Measurements from ENCODE around the gene RS1.

The RS1 gene

GRCh38 chrX:18672008-18672407, at the start of gene RS1:
TSS of gene RS1 (minus strand) at chrX:18672108. CDS start at chrX:18672068, 40 bp downstream.
- in situ Hi-C loops (cut with HindIII; ENCODE audit: low sequenced_read_pairs) = no loop called here

- in situ Hi-C loops (cut with HindIII; ENCODE audit: low sequenced_read_pairs) = no loop called here
Measured at GRCh38 chrX:18719852-18720251, 47.9 kb upstream of the RS1 start.

DNA sequence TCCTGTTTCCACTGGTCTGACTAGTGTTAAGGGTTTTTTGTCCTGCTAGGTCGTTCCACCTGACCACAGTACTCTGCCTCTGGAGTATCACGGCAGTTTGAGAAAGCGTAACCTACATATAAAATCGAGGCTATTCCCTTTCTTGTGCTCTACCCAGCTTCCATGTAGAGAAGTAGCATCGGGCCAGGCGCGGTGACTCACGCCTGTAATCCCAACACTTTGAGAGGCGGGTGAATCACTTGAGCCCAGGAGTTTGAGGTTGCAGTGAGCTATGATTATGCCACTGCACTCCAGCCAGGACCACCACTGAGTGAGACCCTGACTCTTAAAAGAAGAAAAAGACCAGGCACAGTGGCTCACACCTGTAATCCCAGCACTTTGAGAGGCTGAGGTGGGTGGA, 43.0 kb upstream of the RS1 start:
- in situ Hi-C loops (cut with HindIII; ENCODE audit: low sequenced_read_pairs) = no loop called here

DNA sequence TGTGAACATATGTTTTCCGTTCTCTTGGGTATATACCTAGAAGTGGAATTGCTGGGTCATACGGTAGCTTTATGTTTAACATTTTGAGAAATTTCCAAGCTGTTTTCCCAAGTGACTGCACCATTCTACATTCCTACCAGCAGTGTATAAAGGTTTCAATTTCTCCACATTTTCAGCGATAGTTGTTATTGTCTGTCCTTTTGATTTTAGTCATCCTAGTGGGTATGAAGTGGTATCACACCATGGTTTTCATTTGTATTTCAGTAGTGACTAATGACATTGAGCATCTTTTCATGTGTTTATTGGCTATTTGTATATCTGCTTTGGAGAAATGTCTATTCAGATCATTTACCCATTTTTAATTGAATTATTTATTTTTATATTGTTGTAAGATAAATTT, 37.9 kb upstream of the RS1 start:
- in situ Hi-C loops (cut with HindIII; ENCODE audit: low sequenced_read_pairs) = no loop called here

- in situ Hi-C loops (cut with HindIII; ENCODE audit: low sequenced_read_pairs) = no loop called here
Measured at GRCh38 chrX:18707426-18708049, 35.6 kb upstream of the RS1 start, which contains the start of gene PPEF1. TSS of gene PPEF1 (plus strand) at chrX:18707645. CDS start at chrX:18707781, 136 bp downstream.

GRCh38 chrX:18702362-18703195, 30.7 kb upstream of the RS1 start:
- in situ Hi-C loops (cut with HindIII; ENCODE audit: low sequenced_read_pairs) = no loop called here

DNA sequence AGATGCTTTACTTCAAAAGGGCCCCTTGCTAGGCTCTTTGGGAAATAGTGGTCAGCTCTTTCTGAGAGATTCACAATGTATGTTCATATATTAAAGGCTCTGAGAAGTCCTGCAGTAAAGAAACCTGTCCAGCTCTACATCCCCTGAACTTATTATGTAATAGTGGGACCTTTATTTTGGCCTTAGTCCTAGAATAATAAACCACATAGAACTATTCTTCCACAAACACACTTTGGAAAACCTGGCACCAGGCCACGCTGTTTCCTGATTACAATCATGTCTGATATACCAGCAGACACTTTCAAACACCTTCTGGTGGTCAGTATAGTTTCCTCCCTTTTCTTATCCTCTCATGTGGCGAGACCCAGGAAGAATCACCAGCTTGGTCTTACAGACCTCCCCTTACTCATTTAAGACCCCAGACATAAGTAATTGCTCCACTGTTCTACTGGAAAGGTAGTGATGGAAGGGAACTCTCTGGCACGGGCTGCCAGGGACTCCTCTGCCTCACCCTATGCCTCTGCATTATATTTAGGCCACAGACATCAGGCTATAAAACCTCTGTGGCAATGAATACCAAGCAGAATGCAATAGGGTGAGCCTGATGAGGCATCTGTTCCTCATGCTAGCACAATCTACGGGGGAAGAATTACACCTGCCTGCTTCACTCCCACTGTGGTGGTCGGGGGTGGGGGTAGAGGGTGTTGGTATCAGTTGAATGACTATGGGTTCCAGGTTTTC, 29.9 kb upstream of the RS1 start:
- in situ Hi-C loops (cut with HindIII; ENCODE audit: low sequenced_read_pairs) = no loop called here

DNA sequence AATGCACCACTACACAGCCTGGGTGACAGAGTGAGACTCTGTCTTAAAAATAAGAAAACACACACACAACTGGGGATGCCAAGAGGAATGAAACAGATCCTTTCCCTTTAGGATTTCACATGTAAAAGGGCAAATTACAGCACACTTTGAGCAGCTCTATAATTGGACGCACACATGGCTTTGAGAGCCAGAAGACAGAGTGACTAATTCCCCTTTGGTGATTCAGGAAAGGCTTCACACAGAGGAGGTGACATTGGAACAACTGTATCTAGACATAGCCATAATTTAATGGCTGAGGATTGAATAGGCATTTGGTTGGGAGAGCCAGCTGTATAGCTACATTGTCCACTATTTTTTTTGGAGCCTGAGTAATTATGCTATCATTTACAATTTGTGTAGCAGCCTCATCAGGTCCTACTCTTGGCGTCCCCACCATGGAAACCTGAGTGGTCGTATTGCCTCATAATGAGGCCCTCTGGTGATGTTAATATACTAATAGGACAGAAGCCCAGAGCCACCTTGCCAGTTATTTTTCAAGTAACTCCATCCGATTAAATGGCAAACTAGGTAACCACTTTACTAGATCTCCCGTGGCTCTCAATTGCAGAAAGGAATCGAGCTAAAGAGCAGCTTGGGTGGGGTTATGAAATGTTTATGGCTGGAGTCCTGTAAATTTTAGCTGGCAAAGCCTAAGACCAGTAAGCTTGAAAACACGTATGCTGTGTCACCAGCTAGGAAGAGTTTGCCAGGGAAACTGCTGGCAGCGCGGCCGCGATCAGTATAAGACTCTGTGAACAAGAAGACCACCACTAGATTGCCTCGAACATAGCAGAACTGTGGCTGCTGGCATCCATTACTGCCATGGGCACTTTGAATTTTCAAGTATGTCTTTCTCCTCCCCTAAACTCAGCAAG, 27.1 kb upstream of the RS1 start:
- in situ Hi-C loops (cut with HindIII; ENCODE audit: low sequenced_read_pairs) = no loop called here

- in situ Hi-C loops (cut with HindIII; ENCODE audit: low sequenced_read_pairs) = no loop called here
Measured at GRCh38 chrX:18696653-18697052, 24.7 kb upstream of the RS1 start.

DNA sequence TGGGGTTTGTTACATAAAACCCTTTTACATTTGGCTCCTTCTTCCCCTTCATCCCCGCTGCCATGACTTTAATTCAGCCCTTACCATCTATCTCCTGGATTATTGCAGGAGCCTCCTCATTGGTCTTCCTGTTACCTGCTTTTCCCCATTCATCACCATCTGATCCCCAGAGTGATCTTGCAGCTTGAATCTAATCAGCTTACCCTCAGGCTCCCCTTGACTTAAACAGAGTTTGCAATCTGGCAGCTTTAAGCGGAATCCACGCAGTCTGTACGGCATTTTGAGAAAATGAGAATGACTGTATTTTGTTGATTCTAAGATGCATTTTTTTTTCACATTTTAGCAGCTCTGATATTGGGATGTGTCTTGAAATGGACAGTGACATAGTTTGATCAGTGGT, 20.6 kb upstream of the RS1 start:
- in situ Hi-C loops (cut with HindIII; ENCODE audit: low sequenced_read_pairs) = no loop called here

DNA sequence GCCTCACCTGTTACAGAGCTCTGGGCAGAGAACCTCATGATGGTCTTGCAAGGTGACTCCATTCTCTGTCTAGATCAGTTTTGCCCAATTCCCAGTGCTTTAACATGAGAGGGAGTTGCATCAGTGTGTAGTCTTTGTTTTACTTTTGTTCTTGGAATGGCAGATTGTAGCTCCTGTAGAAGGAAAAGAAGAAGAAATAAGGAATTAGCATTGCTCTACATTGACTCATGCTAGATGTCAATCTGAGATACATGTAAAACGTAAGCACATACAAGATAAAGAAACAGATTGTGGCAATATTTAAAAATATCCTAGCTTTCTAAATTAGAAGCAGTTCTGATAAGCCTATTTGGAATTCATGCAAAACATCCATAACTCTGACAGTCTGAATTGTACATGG, 19.5 kb upstream of the RS1 start:
- in situ Hi-C loops (cut with HindIII; ENCODE audit: low sequenced_read_pairs) = no loop called here

DNA sequence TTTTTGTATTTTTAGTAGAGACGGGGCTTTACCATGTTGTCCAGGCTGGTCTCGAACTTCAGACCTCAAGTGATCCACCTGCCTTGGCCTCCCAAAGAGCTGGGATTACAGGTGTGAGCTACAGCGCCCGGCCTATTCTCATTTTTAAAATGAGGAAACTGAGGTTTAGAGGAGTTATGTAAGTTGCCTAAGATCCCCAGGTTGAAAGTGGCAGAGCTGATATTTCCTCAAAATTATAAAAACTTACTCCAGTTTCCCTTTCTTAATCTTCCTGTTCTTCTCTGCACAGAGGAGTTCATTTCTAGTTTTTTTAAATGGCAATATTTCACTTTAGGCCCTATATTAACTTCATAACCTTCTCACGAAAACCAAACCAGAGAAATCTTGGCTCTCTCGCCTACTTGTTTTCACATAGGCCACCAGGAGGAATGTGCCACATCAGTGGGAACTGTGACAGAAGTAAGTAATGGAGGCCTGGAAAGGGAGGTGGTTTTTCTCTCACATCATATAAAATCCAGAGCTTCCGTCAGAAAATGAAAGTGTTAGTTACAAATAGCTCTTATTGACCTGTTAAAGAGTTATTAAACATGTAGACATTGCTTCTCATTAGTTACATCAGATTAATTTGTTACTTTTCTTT, 16.1 kb upstream of the RS1 start:
- in situ Hi-C loops (cut with HindIII; ENCODE audit: low sequenced_read_pairs) = no loop called here

GRCh38 chrX:18682979-18683387, 11.1 kb upstream of the RS1 start:
- in situ Hi-C loops (cut with HindIII; ENCODE audit: low sequenced_read_pairs) = no loop called here

DNA sequence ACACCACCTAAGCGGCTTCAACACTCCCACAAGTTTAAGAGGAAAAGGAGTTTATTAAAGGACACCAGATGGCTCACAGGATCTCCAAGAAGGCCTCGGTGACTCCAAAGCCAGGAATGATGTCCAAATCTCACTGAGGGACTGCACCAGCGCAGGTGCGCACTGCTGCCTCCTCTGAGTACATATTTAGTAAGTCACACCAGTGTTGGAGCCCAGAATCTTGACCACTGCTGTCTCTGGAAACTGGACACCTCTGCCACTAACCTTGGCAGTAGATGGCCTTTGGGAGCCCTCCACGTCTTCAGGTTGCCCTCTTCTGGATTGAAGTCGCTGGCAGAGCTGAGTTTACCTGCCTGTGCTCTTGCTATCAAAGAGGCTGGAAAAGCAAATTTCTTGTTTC, 10.1 kb upstream of the RS1 start:
- in situ Hi-C loops (cut with HindIII; ENCODE audit: low sequenced_read_pairs) = no loop called here

GRCh38 chrX:18677161-18677869, 5.4 kb upstream of the RS1 start:
- in situ Hi-C loops (cut with HindIII; ENCODE audit: low sequenced_read_pairs) = no loop called here

DNA sequence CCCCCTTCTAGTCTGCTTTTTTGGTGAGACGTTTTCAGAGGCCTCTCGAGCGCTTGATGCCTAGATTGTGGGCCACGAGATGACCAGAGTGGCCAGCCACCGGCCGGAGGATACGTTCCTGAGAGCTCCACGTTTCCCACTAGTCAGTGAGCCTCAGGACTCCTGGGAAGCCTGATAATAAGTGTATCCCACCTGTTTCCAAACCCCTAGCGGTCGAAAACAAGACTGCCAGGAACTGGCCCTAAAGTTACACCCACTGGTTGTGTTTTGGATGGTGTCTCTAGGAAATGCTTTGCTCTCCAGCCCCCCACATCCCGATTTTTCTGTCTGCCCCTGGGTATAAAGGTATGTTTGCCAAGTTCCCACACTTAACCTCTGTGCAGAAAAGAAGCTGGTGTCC, 4.6 kb upstream of the RS1 start:
- in situ Hi-C loops (cut with HindIII; ENCODE audit: low sequenced_read_pairs) = no loop called here

DNA sequence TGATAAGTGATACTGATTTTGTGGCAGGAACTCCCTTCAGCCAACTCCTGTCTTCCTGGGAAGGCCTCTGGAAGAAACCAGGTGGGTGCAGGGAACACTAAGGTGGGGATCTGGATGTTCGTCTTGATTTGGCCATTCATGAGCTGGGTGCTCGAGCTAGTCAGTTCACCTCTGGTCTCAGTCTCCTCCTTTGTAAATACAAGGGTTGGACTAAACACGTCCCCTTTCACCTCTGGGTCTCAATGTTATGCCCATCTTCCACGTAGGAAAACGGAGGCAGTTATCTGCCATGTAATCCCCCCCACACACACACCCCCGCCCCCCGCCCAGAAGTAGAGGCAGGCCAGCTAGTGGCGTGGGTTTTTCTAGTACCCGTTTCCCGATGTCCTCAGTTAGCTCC, 4.1 kb upstream of the RS1 start:
- in situ Hi-C loops (cut with HindIII; ENCODE audit: low sequenced_read_pairs) = no loop called here

DNA sequence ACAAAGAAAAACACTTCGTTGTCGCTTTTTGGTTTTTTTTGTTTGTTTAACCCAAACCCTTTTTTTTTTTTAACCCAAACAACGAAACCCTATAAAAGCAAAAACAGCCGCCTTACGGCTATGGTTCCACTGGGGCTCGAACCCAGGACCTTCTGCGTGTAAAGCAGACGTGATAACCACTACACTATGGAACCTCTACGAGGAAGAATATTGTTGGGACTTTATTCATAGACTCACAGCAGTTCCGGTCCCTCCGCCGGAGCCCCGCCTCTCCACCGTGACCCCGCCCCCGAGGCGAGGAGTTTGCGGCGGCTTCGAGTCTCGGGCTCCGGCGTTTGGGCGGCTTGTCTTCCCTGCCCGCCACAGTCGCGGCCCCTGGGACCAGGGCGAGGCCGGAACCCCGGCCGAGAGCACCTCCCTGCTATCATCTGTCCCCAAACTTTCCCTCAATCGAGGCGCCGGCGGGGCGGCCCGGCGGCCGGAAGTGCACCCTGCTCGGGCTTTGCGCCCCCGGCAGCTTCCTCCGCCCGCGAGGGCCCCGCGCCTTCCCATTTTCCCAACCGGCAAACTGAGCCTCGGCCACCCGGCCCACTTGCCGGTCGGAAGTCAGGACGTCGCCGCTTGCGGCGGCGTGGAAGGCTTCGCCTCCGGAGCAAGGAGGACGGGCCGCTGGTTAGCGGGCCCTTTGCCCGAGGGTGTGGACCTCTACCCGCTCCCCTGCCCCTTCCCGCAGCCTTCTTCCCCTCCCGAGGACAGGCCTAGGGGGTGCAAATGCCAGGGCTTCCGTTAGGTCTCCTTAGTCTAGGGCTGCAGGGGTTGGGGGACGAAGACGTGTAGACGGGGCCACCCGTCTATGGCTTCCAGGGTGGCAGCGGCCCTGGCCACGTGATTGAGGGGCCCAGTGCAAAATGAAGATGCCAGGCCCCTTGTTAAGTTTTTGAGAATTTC, 3.2 kb upstream of the RS1 start:
- in situ Hi-C loops (cut with HindIII; ENCODE audit: low sequenced_read_pairs) = no loop called here

- in situ Hi-C loops (cut with HindIII; ENCODE audit: low sequenced_read_pairs) = no loop called here
Measured at GRCh38 chrX:18674417-18674787, 2.5 kb upstream of the RS1 start.
